NCI-H1105 treated with DMSO at 0.1 percent for 48 hours (cell line): ENCODE measurements around the gene SUSD5.
"Not testable (repeated sequence)": the region's sequence is repeated elsewhere in the genome, so short reads cannot be mapped to it uniquely, and the experiment has no call there.

ENCODE experiments used
- DNase-seq: peaks from one replicate; lab custom pipeline; 2025; lab: John Stamatoyannopoulos, UW

The SUSD5 gene

GRCh38 chr3:33152363-33153360 lies 65.9 kb downstream of the SUSD5 start:
- DNase-seq: no peak

- DNase-seq: no peak
Measured at GRCh38 chr3:33149342-33149741, 69.3 kb downstream of the SUSD5 start.

GRCh38 chr3:33146791-33147445 lies 71.7 kb downstream of the SUSD5 start:
- peak; percentile 11 for DNase-seq

DNA sequence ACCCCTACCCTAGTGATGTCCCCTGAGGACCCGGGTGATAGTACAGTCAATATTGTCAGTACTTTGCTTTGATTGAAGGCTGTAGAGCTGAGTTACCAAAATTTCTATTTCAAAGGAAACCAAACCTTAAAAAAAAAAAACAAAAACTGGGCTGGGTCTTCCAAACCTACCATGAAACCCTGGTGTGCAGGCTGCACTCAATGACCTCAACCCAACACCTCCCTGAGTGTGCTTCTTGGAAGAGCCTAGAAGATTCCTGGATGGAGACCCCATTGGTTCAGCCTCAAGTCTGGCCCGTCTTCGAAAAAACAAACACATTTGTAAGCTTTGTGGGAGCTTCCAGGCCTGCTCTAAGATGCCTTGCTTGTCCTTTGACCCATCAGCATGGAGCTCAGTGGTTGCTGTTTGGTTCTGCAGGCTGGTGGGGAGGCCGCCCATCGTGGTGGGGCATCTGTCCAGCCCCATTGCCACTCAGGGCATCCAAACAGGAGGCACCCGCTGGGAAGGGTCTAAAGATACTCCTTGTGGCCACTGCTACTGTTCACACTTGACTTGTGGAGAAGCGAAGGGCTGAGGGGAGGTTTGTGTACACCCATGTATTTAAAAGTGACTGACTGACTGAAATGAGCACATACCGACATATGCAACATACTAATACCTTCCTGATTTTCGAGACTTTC lies 72.6 kb downstream of the SUSD5 start:
- no peak for DNase-seq

DNA sequence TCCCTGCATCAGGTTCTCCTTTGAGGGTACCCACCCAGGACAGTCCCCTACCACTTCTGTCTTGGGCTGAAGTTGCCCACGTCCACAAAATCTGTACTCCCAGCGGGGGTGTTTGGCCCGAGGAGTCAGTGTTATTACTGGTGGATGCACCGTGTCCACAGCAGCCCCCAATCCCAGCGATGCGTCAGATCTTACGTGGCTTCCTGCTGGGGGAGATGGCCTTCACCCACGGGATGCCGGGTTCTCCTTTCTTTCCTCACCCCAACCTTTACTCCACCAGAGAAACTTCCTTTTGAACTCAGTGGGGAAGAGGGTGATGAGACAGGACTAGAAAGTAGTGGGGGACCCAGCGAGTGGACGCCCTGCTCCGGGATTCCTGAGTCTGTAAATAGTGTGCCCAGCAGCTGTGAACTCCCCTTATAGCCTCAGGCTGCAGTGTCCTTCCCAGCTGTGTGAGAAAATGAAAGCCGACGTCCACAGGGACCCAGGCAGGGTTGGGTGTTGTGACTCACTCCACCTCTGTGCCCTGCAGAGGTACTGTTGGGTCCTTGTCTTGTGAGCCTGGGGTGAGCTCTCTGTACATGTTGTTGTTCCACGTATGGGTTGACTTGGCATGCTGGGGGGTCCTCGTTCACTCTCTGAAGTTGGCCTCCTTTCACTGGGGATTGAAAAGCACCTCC lies 73.2 kb downstream of the SUSD5 start:
- no peak for DNase-seq

GRCh38 chr3:33144433-33144832 lies 74.2 kb downstream of the SUSD5 start:
- no peak for DNase-seq

DNA sequence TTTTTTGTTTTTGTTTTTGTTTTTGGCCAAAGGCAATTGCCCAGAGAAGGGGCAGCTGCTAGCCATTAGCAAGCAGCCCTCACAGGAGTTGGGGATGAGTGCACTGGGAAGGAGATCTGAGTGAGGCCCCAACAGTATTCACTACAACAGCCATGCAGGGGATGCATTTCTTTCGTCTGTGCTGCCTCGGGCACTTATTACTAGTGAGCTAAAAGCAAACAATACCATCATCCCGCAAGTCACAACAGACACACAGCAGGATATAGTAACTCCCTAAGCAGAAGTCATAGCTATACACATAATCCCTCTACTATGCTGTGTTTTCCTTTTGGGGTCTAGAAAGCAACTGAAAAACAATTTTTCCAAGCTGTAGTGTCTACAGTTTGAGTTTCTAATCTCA lies 77.6 kb downstream of the SUSD5 start:
- no peak for DNase-seq

- DNase-seq: no peak
Measured at GRCh38 chr3:33139996-33140395, 78.6 kb downstream of the SUSD5 start.

- DNase-seq: not testable (repeated sequence)
Measured at GRCh38 chr3:33139006-33139623, 79.5 kb downstream of the SUSD5 start.

DNA sequence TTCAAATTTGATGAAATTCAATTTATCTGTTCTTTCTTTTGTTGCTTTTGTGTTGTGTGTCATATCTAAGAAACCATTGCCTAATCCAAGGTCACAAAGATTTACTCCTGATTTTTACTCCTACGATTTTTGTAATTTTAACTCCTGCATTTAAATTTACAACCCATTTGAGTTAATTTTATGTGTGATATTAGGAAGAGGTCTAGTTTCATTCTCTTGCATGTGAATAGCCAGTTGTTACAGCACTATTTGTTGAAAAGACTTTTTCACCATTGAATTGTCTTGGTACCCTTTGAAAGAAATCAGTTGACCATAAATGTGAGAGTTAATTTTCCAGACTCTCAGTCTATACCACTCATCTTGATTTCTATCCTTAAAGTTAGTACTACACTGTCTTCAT lies 80.9 kb downstream of the SUSD5 start:
- no peak for DNase-seq

DNA sequence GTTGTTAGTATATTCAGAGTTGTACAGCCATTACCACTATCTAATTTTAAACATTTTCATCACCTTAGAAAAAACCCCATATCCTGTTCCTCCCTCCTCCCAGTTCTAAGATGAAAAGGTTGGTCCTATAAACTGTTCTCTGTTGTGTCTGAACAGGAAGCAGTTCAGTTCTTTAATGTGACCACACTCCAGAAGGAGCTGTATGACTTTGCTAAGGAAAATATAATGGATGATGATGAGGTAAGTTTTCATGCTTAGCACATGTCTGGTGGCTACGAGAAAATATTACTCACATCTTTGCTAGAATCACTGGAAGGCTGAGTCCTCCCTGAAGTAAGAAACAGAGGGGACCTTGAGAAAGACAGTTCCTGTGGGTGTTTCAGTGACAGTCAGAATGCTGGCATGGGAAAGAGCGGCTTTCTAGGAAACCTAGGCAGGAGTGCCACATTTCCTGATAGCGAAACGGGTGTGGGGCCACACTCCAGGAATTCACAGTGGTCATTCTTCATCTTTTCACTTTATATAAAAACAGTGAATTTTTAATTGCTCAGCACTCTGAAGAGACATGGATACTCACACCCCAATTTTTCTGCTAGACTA lies 84.5 kb downstream of the SUSD5 start:
- no peak for DNase-seq

DNA sequence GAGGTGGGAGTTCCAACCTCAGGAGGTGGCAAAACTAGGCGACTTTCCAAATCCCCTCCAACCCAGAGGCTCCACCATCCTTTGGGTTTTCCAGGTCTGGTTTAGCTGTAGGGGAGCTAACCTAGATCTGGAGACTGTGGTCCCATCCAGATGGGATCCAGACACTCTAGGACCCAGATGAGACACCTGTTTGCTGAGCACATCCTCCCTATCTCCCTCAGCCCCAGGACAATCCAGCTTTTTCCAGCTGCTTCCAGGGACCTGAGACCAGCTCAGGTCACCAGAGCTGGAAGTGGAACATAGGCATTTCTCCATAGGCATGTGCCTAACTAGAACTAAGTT lies 86.6 kb downstream of the SUSD5 start:
- no peak for DNase-seq

DNA sequence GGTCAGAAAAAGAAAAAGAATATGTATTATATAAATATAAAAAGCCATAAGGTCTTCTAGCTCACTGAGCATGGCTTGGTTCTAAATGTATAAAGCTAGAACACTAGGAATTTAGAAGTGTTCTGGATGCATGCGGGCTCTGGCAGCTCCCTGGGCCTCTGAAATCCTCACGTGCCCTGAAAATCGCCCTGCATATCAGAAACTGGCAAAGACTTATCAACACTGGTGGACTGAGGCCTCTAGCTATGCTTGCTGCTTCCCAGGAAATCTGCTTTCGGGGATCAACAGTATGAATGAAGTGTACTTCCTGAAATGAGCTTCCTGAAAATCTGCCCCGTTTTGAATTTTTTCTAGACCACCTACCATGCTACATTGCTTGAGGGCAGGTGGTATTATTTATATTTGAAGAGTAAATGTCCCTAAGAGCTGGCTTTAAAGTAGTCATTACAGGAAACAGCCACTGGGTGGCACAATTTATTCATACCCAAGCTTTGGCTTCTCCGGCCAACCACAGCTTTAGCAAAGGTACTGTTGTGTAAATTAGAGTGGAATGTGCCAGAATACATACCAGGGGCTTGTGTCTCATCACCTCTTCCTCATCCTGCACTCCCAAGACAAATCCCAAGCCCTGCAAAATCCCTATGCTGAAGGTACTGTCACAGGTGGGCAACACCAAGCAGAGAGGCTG lies 87.1 kb downstream of the SUSD5 start:
- DNase-seq: peak; percentile 47

GRCh38 chr3:33130144-33130543 lies 88.5 kb downstream of the SUSD5 start:
- no peak for DNase-seq

DNA sequence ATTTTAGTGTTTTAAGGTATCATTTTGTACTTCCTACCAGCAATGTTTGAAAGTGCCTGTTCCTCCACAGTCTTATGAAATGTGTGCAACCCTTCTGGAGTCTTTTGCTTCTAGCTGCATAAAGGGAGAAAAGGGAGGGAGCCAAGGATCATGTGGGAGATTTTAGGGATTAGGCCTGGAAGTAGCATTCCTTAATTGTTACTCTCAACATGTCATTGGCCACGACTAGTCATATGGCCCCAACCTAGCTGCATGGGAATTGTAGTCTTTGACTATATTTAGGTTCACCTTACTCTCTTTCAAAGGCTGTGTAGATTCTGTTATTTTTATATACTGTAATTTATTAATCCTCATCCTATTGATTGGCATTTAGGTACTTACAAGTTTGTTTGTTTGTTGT lies 89.9 kb downstream of the SUSD5 start:
- DNase-seq: no peak

- no peak for DNase-seq
Measured at GRCh38 chr3:33125840-33126239, 92.8 kb downstream of the SUSD5 start.

DNA sequence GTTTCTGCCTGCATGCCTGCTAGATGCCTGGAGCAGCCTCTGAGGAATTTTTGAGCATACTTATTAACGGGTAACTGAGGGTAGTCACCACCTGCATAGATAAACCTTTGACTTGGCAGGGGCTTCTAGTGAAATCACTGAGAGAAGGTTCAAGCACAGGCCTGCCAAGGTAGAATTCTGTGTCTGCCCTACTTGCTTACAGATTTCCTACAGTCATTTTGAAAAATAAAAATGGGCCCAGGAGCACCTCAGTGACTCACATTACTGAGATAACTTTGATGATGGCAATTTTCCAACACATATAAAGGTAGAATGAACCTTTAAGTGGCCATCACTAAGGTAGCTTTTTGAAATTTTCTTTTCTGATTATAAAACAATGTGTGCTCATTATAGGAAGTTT lies 94.0 kb downstream of the SUSD5 start:
- DNase-seq: no peak

DNA sequence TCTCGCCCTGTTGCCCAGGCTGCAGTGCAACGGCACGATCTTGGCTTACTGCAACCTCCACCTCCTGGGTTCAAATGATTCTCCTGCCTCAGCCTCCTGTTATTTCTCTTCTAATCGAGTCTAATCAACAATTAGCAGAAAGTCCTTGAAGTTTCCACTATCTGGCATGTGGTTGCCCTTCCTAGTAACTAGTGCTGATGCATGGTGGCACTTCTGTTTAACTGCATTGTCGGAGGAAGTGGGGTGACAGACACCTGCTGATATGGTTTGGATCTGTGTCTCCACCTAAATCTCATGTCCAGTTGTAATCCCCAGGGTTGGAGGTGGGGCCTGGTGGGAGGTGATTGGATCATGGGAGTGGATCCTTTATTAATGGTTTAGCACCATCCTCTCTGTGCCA lies 95.6 kb downstream of the SUSD5 start:
- no peak for DNase-seq

- DNase-seq: no peak
Measured at GRCh38 chr3:33119891-33120290, 98.7 kb downstream of the SUSD5 start.

- no peak for DNase-seq
Measured at GRCh38 chr3:33117461-33117860, 101.1 kb downstream of the SUSD5 start.
